ENCODE data around the gene RAB29.
"Not testable (repeated sequence)": the region's sequence is repeated elsewhere in the genome, so short reads cannot be mapped to it uniquely, and the experiment has no call there.

The RAB29 gene

GRCh38 chr1:205775015-205775716 is at the start of gene RAB29:
Gene RAB29 (minus strand): TSS chr1:205775482. CDS start chr1:205774956, 526 bp downstream.
- peak; percentile 87 for DNase-seq

GRCh38 chr1:205824180-205824579 is 48.9 kb upstream of the RAB29 start:
- DNase-seq, result no peak

DNA sequence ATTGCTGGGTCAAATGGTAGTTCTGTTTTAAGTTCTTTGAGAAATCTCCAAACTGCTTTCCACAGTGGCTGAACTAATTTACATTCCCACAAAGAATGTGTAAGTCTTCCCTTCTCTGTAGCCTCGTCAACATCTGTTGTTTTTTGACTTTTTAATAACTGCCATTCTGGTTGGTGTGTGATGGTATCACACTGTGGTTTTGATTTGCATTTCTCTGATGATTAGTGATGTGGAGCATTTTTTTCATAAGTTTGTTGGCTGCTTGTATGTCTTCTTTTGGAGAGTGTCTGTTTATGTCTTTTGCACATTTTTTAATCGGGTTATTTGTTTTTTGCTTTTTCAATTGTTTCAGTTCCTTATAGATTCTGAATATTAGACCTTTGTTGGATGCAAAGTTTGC is 48.0 kb upstream of the RAB29 start:
- DNase-seq, result not testable (repeated sequence)

DNA sequence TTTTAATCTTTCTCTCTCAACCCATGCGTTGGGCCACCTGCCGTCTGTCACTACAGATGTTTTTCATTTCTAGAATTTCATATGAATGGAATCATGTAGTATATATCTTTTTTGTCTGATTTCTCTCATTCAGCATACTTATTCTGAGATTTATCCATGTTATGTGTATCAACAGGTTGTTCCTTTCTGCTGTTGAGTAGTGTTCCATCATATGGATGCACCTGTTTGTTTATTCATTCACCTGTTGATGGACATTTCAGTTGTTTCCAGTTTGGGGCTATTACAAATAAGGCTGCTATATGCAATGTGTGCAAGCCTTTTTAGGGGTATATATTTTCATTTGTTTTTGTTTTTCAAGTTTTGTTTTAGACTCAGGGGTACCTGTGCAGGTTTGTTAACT is 47.1 kb upstream of the RAB29 start:
- no peak for DNase-seq

DNA sequence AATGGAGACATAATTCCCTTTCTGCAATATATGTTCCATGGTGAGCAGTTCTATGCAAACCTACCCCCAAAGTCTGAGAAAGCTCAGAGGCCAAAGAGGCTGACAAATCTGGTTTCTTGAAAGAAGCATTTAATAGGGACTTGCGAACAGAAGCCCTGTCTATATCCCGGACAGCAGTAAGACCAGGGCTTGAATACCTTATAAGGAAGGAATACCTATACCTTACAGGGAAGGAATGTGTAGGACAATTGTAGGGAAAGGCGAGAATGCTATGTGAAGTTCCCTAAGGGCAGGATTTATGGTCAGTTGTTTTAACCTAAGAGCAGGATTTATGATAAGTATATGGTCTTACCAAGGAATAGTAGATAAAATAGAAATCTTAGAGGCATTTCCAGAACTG is 42.7 kb upstream of the RAB29 start:
- no peak for DNase-seq

DNA sequence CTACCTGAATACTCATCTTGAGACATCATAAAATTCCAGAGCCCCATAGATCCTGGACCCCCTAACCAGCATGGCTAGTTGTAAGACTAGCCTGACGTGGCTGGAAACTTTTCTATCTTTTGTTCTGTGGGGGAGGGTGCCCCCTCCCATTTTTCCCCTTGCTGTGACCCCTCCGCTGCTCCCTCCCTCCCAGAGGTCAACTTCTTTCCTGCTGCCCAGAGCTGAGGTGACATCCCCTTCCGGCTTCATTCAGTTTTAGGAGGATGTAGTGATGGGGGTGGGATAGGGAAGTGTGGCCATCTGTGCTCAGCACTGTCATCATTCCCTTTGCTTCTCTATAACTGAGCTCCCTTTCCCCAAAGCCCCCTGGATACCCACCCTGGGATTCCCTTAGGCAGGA is 42.1 kb upstream of the RAB29 start:
- DNase-seq, result no peak

DNA sequence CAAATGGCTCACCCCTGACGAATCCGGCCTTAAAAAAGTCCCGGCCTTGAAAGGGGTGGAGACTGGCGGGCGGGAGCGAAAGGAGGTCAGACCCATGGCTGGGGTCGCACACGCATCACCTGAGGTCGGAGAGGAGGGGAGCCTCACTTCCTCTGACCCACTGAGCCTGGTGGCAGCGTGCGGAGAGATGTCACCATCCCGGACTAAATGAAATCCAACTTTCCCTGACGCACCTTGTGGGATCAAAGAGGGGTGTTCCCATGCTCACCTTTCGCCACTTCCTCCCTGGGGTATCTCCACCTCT is 38.4 kb upstream of the RAB29 start:
- DNase-seq, result no peak

- DNase-seq, result peak; percentile 95
Observed at GRCh38 chr1:205812878-205813754, 37.8 kb upstream of the RAB29 start, which contains the start of gene SLC41A1. Gene SLC41A1 (minus strand): TSS chr1:205813198. CDS start chr1:205810441, 2,757 bp downstream.

GRCh38 chr1:205812271-205812877 is 37.1 kb upstream of the RAB29 start:
- peak; percentile 60 for DNase-seq

DNA sequence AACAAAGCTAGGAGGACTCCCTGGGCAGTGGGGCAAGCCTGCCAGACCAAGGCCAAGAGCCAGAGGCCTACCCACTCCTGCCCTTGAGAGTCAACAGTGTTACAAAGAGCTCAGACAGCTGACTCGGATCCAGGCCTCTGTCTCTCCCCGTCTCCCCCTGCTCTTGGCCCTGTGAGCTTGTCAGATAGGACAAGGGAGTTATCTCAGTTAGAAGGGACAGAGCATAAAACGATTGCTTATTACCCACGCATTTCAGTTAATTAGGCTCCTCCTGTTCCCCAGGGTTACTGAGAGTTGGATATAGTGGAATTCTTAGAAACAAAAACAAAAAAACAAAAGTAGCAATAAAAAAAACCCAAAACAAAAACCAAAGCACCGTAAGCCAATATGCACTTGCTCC is 36.4 kb upstream of the RAB29 start:
- peak; percentile 25 for DNase-seq

GRCh38 chr1:205810448-205811157 is 35.3 kb upstream of the RAB29 start:
- DNase-seq, result peak; percentile 17

DNA sequence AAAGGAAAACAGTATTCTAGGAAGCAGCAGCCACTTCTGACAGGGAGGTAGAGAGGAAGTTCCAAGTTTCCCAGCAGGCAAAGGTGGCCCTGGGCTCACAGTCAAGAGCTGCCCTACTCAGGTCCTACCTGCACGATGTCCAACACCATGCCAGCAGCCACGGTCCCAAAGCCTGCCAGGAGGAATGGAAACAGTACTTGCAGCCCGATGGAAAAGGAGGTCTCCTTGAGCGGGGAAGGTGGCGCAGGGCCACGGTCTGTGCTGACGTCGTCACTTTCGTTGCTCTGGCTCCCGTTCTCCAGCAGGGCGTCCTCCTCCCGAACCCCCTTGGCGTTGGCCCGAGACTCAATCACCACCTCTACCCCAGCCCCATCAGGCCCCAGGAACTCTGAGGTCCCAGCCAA is 34.7 kb upstream of the RAB29 start:
- DNase-seq, result no peak

DNA sequence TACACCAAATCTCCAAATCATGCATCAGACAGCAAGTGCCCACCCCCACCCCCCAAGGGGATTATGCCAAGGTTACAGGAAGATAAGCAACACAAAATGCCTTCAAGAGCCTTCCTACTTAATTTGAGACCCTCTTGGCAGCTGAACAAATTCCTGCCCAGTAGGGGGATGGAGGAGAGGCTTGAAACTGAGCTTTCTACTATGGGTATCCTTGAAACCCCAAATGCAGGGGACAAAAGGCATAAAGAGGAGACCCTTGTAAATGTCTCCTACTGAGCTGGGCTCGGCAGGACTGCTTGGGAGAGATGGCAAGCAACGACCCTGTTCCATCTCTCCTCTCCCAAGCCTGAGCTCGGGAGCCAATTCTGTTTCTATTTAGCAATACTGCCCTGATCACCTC is 34.2 kb upstream of the RAB29 start:
- no peak for DNase-seq

GRCh38 chr1:205805082-205805711 is 29.9 kb upstream of the RAB29 start:
- DNase-seq, result no peak

GRCh38 chr1:205804605-205805004 is 29.3 kb upstream of the RAB29 start:
- no peak for DNase-seq

DNA sequence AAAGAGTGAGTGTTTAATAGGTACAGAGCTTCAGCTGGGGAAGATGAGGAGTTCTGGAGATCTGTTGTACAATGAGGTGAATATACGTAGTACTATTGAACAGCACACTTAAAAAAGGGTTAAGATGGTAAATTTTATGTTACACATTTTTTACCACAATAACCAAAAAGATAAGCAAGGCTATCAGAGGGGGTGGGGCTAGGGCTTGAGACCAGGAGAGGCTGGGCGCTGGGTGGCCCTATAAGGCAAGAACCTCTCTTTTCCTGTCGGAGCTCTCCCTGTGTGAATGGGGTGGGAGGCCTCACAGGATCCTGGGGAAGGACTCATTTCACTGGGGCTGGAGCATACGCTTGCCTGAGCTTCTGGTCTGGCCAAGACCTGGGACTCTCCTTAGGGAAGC is 28.7 kb upstream of the RAB29 start:
- DNase-seq, result no peak

- no peak for DNase-seq
Observed at GRCh38 chr1:205802060-205802459, 26.8 kb upstream of the RAB29 start.

DNA sequence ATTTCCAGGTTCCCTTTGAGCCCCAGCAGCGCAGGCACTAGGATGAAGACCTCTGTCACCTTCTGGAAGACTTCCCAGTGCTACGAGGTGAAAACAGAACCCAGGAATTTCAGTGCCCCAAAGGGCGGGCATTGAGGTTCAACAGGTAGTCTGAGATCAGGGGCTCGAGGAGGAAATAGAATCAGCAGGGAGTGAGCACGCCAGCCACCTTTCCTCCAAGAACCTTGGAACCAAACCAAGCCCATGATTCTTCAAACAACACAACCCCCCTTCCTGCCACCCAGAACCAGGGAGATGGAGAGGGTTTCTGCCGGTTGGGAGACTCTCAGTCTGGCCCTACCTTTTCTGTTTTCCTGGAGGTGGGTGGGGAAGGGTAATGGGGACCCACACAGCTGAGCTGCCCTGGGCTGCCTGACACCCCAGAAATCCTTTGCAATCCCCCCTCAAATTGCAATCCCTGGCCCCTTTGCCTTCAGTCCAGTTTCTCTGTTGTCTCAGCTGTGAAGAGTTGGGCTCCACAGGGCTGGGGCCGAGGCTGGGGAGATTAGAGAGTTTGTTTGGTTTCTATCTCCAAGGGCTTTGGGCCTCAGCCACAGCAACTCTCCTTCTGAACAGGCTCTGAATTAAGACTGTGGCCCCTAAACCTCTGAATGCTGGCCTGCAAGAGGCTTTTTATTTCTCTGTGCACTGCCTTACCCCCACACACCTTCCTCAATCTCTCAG is 25.9 kb upstream of the RAB29 start:
- no peak for DNase-seq

- DNase-seq, result no peak
Observed at GRCh38 chr1:205800427-205800826, 25.1 kb upstream of the RAB29 start.

DNA sequence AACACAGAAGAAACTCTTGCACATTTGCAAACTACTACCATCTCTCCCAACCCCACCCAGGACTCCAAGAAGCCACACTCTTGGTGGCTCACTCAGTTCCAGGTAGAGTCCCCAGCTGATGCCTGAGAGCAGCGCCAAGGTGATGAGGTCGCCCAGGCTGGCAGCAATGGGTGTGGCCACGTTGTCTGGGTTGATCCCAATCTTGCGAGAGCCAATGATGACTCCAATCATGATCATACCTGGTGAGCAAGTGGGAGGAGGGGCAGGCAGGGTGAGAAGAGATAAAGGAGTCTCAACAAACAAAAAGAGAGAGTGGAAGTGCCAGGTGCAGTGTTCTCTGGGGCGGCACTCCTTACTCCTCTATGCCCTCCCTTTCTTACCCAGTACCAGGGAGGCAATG is 23.3 kb upstream of the RAB29 start:
- DNase-seq, result no peak

DNA sequence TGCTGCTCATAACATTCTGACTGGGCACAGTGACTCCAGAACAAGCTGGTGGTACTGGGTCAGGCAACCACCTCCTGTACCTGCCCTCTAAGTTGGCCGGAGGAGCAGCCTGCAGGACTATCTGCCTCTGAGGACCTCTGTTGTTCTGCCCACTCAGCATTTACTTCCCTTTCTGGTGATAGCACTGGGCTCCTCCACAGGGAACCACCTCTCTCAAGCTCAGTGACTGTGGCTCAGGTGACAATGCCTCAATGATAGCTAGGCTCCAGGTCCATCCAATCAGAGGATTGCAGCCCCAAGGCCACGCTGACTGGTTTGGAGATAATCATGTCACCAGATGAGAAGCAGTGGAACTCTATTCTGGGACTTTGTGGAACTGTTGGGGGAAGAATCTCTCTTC is 21.9 kb upstream of the RAB29 start:
- no peak for DNase-seq
